ENCODE data around the gene SRPK2. TPM values are rescaled to one million over a fixed set of nuclear protein-coding genes. Genes with fewer than 3 reads are reported as not detected.
"Not testable (repeated sequence)": the region's sequence is repeated elsewhere in the genome, so short reads cannot be mapped to it uniquely, and the experiment has no call there.

Gene SRPK2
- polyA plus RNA-seq, 3 donors, result 50.5 to 55.3 (median 51.0) TPM

GRCh38 chr7:105345003-105345402, 43.7 kb downstream of the SRPK2 start:
- DNase-seq (ENCODE audit: low read depth in 3 of 3, low spot score in 2 of 3), result no peak

DNA sequence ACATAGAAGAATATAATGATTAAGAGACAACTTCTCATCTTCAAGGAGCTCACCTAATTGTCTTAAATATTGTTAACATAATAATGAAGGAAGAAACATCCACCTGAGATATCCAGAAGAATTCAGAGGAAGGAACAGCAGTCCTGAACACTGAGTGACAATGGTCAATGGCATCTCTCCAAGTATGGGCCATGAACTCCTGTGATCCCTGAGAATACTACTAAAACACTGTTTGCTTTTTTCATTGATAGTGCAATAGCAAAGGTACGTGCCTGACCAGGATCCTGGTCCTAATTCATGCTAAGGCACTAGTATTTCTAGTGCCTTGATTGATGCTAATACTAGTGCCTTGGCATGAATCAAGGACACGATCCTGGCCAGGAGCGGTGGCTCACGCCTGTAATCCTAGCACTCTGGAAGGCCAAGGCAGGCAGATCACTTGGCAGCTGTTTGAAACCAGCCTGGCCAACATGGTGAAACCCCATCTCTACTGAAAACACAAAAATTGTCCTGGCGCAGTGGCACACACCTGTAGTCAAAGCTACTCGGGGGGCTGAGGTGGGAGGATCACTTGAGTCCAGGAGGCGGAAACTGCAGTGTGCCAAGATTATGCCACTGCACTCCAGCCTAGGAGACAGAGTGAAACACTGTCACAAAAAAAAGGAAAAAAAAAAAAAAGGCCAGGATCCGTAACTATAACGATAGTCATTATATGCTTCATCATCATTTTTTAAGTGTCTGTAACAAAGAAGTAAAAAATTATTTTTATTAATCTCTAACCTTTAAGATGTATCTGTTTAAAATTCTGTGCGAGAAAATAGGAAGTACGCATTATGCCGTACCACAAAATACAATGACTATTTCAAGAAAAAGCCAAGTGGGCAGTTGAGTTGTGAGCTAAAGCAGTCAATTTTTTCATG, 49.1 kb downstream of the SRPK2 start:
- no peak for DNase-seq (ENCODE audit: low read depth in 3 of 3, low spot score in 2 of 3)

DNA sequence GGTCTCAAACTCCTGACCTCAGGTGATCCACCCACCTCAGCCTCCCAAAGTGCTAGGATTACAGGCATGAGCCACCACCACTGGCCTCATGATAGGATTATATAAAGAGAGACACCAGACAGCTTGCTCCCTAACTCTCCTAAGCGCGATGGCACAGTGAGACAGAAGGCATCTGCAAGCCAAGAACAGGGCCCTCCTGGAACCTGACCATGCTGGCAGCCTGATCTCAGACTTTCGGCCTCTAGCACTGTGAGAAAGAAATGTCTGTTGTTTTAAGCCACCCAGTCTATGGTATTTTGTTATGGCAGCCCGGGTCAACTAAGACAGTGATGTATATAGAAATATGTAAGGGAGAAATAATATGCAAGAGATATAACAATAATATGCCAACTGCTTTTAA, 51.2 kb downstream of the SRPK2 start:
- no peak for DNase-seq (ENCODE audit: low read depth in 3 of 3, low spot score in 2 of 3)

DNA sequence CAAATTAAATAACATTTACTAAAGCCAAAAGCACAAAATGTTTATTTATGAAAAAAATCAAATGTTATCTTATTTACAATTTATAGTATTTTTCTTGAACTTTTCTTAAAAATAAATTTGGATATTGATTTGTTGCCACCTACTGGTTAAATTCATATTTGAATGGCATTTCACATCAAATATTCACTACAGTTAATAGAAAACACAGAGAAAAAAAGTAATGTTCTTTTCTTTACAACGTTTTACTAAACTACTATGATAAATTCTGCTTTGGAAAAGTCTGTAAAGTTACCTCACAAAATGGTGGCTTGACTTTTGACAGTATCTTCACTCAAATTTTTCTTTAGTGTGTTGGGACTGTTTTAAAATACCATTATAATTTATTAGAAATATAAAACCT, 52.7 kb downstream of the SRPK2 start:
- no peak for DNase-seq (ENCODE audit: low read depth in 3 of 3, low spot score in 2 of 3)

GRCh38 chr7:105332661-105333060, 56.1 kb downstream of the SRPK2 start:
- DNase-seq (ENCODE audit: low read depth in 3 of 3, low spot score in 2 of 3), result not testable (repeated sequence)

DNA sequence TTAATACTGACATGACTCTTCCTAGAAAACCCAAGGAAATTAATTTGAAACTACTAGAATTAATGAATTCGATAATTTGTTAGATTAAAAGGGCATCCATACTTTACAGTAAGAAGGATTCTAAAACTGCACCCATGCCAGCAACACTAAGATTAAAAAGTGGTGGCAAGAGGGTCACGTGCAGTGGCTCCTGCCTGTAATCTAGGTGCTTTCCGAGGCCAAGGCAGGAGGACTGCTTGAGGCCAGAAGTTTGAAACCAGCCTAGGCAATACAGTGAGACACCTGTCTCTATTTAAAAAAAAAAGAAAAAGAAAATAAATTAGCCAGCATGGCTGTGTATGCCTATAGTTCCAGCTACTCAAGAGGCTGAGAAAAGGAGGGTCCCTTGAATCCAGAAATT, 58.2 kb downstream of the SRPK2 start:
- DNase-seq (ENCODE audit: low read depth in 3 of 3, low spot score in 2 of 3), result no peak

DNA sequence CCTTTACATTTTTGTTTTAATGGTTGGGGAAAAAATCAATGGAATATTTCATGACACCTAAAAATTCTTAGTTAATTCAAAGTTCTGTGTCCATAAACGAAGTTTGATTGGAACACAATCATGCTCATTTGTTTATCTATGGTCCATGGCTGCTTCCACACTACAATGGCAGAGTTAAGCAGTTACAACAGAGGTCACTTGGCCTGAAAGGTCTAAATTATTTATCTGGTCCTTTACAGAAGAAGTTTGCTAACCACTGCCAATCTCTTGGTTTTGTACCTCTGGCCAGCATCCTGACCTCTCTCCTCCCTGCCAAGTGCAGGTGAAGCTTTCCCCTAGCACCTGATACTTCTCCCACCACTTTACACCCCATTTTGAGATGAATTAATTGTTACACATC, 61.5 kb downstream of the SRPK2 start:
- DNase-seq (ENCODE audit: low read depth in 3 of 3, low spot score in 2 of 3), result no peak

DNA sequence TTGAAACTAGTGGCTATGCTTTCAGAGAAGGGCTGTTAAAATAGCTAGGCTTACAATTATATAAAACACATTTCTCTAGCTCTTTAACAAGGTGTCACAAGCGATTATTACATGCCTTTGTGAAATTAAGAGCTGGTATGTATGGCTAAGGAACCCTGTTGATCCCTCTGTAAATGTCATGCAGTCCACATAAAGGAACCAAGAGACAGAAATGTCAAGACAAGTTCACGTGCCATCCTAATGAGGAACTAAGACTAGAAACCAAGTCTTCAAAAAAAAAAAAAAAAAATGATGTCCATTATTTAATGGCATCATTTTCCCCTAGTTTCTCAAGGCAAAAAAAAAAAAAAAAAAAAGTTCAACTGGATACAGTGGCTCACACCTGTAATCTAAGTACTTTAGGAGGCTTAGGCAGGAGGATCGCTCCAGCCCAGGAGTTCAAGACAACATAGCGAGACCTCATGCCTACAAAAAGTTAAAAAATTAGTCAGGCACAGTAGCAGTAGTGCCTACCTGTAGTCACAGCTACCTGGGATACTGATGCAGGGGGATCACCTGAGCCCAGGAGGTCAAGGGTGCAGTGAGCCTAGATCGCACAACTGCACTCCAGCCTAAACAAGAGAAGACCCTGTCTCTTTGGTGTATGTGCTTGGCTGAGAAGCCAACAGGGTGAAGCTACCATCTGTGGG, 63.4 kb downstream of the SRPK2 start:
- no peak for DNase-seq (ENCODE audit: low read depth in 3 of 3, low spot score in 2 of 3)

DNA sequence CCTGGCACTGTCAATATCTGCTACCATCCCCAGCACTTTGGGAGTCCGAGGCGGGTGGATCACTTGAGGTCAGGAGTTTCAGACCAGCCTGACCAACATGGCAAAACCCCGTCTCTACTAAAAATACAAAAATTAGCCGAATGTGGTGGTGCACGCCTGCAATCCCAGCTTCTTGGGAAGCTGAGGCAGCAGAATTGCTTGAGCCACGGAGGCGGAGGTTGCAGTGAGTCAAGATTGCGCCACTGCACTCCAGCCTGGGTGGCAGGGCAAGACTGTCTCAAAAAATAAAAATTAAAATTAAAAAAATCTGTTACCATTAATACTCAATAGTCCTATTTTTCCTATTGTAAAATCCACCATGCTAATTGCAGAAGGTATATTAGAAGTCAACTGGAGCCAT, 64.1 kb downstream of the SRPK2 start:
- not testable (repeated sequence) for DNase-seq (ENCODE audit: low read depth in 3 of 3, low spot score in 2 of 3)

- no peak for DNase-seq (ENCODE audit: low read depth in 3 of 3, low spot score in 2 of 3)
These were observed 65.4 kb downstream of the SRPK2 start for GRCh38 chr7:105323366-105323765.

DNA sequence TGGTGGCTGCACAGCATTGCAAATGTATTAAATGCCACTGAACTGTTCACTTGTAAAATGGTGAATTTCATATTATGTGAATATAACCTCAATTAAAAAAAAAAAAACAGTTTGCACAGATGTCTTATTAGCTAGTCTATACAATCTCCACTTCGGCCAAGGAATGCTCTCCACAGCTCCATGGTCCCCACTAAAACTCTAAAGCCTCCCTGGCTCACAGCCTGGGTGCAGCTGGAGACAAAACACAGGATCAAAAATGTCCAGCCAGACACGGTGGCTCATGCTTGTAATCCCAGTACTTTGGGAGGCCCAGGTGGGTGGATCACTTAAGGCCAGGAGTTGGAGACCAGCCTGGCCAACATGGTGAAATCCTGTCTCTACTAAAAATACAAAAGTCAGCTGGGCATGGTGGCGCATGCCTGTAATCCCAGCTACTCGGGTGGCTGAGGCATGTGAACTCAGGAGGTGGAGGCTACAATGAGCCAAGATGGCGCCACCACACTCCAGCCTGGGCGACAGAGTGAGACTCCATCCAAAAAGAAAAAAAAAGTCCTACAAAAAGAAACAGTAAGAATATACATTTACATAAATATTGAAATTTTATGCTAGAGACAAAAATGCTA, 66.0 kb downstream of the SRPK2 start:
- DNase-seq (ENCODE audit: low read depth in 3 of 3, low spot score in 2 of 3), result no peak

- no peak for DNase-seq (ENCODE audit: low read depth in 3 of 3, low spot score in 2 of 3)
These were observed 66.8 kb downstream of the SRPK2 start for GRCh38 chr7:105321754-105322455.

DNA sequence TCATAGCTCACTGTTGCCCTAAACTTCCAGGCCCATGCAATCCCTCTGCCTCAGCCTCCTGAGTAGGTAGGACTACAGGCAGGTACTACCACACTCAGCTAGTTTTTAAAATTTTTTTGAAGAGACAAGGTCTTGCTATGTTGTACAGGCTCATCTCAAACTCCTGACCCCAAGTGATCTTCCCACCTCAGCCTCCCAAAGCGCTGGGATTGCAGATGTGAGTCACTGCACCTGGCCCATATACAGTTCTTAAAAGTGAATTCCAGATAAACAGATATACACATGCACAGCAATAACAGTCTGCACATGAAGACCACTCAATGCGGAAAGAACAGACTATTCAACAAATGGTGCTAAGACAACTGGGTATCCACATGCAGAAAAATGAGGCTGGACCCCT, 67.8 kb downstream of the SRPK2 start:
- DNase-seq (ENCODE audit: low read depth in 3 of 3, low spot score in 2 of 3), result no peak

- no peak for DNase-seq (ENCODE audit: low read depth in 3 of 3, low spot score in 2 of 3)
These were observed 69.1 kb downstream of the SRPK2 start for GRCh38 chr7:105319578-105319977.

GRCh38 chr7:105316578-105317344, 72.0 kb downstream of the SRPK2 start:
- no peak for DNase-seq (ENCODE audit: low read depth in 3 of 3, low spot score in 2 of 3)

DNA sequence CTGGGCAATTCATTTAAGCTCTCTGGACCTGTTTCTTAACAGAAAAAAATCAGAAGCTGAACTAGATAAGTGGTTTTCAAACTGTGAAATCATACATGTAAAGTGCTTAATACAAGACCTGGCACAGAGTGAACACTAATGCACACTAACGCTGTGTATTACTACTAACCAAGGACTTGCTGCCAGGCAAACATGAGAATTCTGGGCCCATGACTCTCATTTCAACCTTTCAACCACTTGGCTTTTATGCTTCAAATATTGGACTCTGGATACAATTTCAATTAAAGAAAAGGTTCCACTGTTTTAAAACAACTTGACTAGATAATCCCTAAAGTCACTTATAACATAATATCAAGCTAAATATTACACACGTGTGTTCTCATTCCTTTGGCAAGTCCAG, 73.4 kb downstream of the SRPK2 start:
- DNase-seq (ENCODE audit: low read depth in 3 of 3, low spot score in 2 of 3), result no peak

- peak in 1 of 3 donors; percentile 19 for DNase-seq (ENCODE audit: low read depth in 3 of 3, low spot score in 2 of 3)
These were observed 79.2 kb downstream of the SRPK2 start for GRCh38 chr7:105309235-105310169.

- DNase-seq (ENCODE audit: low read depth in 3 of 3, low spot score in 2 of 3), result no peak
These were observed 81.5 kb downstream of the SRPK2 start for GRCh38 chr7:105307163-105307672.

GRCh38 chr7:105306298-105306748, 82.4 kb downstream of the SRPK2 start:
- DNase-seq (ENCODE audit: low read depth in 3 of 3, low spot score in 2 of 3), result no peak

All from right renal cortex interstitium (tissue), 3 donors.